Panc1 (cell line): ENCODE measurements around the gene NOS3. TPM values are rescaled to one million over a fixed set of nuclear protein-coding genes. Genes with fewer than 3 reads are reported as not detected.

Source experiments
- ATAC-seq: fragments of 200-7000 bp; cut with Tn5 transposase; 2 replicates; pipeline ENCODE4 v1.9.1; 2020; ENCODE audit warnings: mild to moderate bottlenecking, moderate library complexity
- BruUV-seq: library from RNA; stranded (reverse); fragments of 400-500 nt; replicated peaks from 2 replicates; lab custom pipeline; 2021; lab: Mats Ljungman, UMichigan
- CTCF ChIA-PET: fragments of 300-600 bp; sonication (Branson Sonifier 250); formaldehyde crosslinking; loops from one replicate; lab custom pipeline; 2022; ENCODE audit warnings: antibody characterized with exemption; lab: Charles Lee
- POLR2A ChIA-PET: fragments of 300-600 bp; sonication (Branson Sonifier 250); formaldehyde crosslinking; loops from one replicate; lab custom pipeline; 2022; ENCODE audit warnings: antibody characterized with exemption; lab: Charles Lee
- DNase-seq: peaks from one replicate; pipeline ENCODE4 v3.0.0-alpha.2; 2010; ENCODE audit warnings: low read depth, low spot score
- H3K27ac ChIP-seq: 2 replicates; pipeline ENCODE4 v1.5.1; 2011; ENCODE audit warnings: mild to moderate bottlenecking, low read length, inconsistent platforms
- H3K27me3 ChIP-seq: fragments of 200-500 bp; sonication (Bioruptor generic); 2 replicates; pipeline ENCODE4 v1.6.0; 2014; ENCODE audit warnings: low read length, inconsistent platforms; ENCODE audit not compliant: control insufficient read depth, insufficient read depth
- H3K36me3 ChIP-seq: fragments of 200-500 bp; sonication (Bioruptor generic); 2 replicates; pipeline ENCODE4 v1.5.1; 2014; ENCODE audit warnings: inconsistent platforms, mild to moderate bottlenecking, low read length, moderate library complexity; ENCODE audit not compliant: control insufficient read depth, insufficient read depth
- H3K4me1 ChIP-seq: 2 replicates; pipeline ENCODE4 v1.5.1; 2011; ENCODE audit warnings: inconsistent platforms, mild to moderate bottlenecking, low read length, moderate library complexity; ENCODE audit not compliant: control insufficient read depth, insufficient read depth
- H3K4me3 ChIP-seq, 2 experiments: 2 replicates each; pipeline ENCODE4 v1.5.1; 2011 to 2012; ENCODE audit warnings: low read depth in 2 of 2, low read length in 2 of 2, mild to moderate bottlenecking in 2 of 2, inconsistent platforms in 1 of 2, moderate library complexity in 1 of 2
- H3K9me3 ChIP-seq: fragments of 200-500 bp; sonication (Bioruptor generic); 2 replicates; pipeline ENCODE4 v1.5.1; 2014; ENCODE audit warnings: low read depth, mild to moderate bottlenecking, inconsistent platforms, low read length, moderate library complexity; ENCODE audit not compliant: control insufficient read depth, insufficient read depth
- POLR2AphosphoS5 ChIP-seq: IDR thresholded peaks from 2 replicates; pipeline ENCODE4 v1.6.1; 2012; ENCODE audit warnings: mild to moderate bottlenecking, low read depth, low read length, moderate library complexity
- SIN3A ChIP-seq: IDR thresholded peaks from 2 replicates; pipeline ENCODE4 v1.6.1; 2012; ENCODE audit warnings: low read depth, mild to moderate bottlenecking, low read length, moderate library complexity, borderline replicate concordance; ENCODE audit not compliant: insufficient read depth
- TCF7L2 ChIP-seq: IDR thresholded peaks from 2 replicates; pipeline ENCODE4 v1.6.1; 2011; ENCODE audit warnings: mild to moderate bottlenecking, low read depth, low read length, inconsistent platforms
- in situ Hi-C: cut with HindIII; loops from 2 replicates; pipeline ENCODE4 v1.10.0; 2016; ENCODE audit warnings: low sequenced_read_pairs, low pct_unique_long_range_greater_than_20kb
- intact Hi-C: fragments of 100-400 bp; cut with micrococcal nuclease; formaldehyde crosslinking; loops from one replicate; pipeline ENCODE4 v1.10.0; 2022; ENCODE audit not compliant: unreplicated experiment
- total RNA-seq: library from RNA; stranded (reverse); gene quantifications from one replicate; pipeline ENCODE4 v1.2.1, GENCODE V29; 2021; ENCODE audit not compliant: unreplicated experiment
- TF ChIP-seq, protein P1 (sequence below): fragments of 450-650 bp; IDR thresholded peaks from 2 replicates; pipeline ENCODE4 v1.5.1; 2017; ENCODE audit warnings: mild to moderate bottlenecking
- TF ChIP-seq, protein P2 (sequence below), 2 experiments: IDR thresholded peaks; 2 replicates each; pipeline ENCODE4 v1.6.1; 2011 to 2012; ENCODE audit warnings: low read depth in 2 of 2, control low read depth in 1 of 2, low read length in 1 of 2, mild to moderate bottlenecking in 1 of 2, moderate library complexity in 1 of 2; ENCODE audit not compliant: insufficient read depth in 1 of 2

The NOS3 gene
- total RNA-seq, 1 experiment from 2014 or later = 3.1 TPM

GRCh38 chr7:150957133-150958020, 33.4 kb upstream of the NOS3 start:
- Histone ChIP-seq H3K4me1 (no peaks in the 10 kb centered on the region), H3K27me3 (no peaks in the 10 kb centered on the region), H3K4me3 (no peak overlapping the region), H3K36me3 (no peaks in the 10 kb centered on the region), H3K9me3 (no peaks in the 10 kb centered on the region), H3K27ac (no peak overlapping the region)
- DNase-seq (no peak), ATAC-seq (no peak)
- intact Hi-C loops = no loop called here
- no peak for TF ChIP-seq TCF7L2
- TF ChIP-seq, protein P1, sequence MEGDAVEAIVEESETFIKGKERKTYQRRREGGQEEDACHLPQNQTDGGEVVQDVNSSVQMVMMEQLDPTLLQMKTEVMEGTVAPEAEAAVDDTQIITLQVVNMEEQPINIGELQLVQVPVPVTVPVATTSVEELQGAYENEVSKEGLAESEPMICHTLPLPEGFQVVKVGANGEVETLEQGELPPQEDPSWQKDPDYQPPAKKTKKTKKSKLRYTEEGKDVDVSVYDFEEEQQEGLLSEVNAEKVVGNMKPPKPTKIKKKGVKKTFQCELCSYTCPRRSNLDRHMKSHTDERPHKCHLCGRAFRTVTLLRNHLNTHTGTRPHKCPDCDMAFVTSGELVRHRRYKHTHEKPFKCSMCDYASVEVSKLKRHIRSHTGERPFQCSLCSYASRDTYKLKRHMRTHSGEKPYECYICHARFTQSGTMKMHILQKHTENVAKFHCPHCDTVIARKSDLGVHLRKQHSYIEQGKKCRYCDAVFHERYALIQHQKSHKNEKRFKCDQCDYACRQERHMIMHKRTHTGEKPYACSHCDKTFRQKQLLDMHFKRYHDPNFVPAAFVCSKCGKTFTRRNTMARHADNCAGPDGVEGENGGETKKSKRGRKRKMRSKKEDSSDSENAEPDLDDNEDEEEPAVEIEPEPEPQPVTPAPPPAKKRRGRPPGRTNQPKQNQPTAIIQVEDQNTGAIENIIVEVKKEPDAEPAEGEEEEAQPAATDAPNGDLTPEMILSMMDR = no peak
- TF ChIP-seq POLR2AphosphoS5 = no peak
- TF ChIP-seq, protein P2, sequence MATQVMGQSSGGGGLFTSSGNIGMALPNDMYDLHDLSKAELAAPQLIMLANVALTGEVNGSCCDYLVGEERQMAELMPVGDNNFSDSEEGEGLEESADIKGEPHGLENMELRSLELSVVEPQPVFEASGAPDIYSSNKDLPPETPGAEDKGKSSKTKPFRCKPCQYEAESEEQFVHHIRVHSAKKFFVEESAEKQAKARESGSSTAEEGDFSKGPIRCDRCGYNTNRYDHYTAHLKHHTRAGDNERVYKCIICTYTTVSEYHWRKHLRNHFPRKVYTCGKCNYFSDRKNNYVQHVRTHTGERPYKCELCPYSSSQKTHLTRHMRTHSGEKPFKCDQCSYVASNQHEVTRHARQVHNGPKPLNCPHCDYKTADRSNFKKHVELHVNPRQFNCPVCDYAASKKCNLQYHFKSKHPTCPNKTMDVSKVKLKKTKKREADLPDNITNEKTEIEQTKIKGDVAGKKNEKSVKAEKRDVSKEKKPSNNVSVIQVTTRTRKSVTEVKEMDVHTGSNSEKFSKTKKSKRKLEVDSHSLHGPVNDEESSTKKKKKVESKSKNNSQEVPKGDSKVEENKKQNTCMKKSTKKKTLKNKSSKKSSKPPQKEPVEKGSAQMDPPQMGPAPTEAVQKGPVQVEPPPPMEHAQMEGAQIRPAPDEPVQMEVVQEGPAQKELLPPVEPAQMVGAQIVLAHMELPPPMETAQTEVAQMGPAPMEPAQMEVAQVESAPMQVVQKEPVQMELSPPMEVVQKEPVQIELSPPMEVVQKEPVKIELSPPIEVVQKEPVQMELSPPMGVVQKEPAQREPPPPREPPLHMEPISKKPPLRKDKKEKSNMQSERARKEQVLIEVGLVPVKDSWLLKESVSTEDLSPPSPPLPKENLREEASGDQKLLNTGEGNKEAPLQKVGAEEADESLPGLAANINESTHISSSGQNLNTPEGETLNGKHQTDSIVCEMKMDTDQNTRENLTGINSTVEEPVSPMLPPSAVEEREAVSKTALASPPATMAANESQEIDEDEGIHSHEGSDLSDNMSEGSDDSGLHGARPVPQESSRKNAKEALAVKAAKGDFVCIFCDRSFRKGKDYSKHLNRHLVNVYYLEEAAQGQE (IDR thresholded peaks at IDR 0.05; ENCODE audit: insufficient read depth in 1 of 2, low read depth in 2 of 2, low read length in 1 of 2) = no peak
- TF ChIP-seq SIN3A = no peak
- in situ Hi-C loops = no loop called here
- ChIA-PET CTCF (no interaction called here), POLR2A (no interaction called here)
- no TSS peak for BruUV-seq

DNA sequence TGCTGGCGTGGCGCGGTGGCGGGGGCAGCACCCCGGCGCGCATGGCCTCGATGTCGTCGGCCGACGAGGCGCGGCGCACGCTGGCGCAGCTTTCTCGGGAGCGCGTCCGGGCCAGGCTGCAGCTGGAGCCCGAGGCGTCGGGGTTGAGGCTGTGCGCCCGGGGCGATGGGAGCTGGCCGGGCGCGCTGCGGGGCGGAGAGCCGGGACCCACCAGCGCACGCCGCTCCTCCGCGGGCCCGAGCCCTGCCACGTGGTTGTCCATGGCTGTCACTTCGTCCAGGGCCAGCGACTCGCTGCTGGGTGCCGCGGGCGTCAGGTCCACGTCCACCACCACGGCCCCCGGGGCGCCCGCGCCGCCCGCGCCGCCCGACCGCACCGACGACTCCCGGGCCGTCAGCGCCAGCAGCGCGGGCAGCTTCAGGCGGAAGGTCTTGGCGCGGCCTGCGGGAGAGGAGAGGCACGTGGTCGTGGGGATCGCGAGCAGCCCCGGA, 32.7 kb upstream of the NOS3 start:
- H3K9me3 ChIP-seq = no peaks in the 10 kb centered on the region
- intact Hi-C loops (no loop called here), in situ Hi-C loops (no loop called here)
- BruUV-seq = no TSS peak
- no peak overlapping the region for H3K4me3 ChIP-seq
- DNase-seq (no peak), ATAC-seq (no peak)
- POLR2A ChIA-PET = no interaction called here
- H3K4me1 ChIP-seq = peaks cover 3% of the 10 kb centered on the region; the same call in 1 of the 2 replicates
- no peaks in the 10 kb centered on the region for H3K27me3 ChIP-seq
- no peaks in the 10 kb centered on the region for H3K36me3 ChIP-seq
- CTCF ChIA-PET = no interaction called here
- TF ChIP-seq, protein P1 = no peak
- TF ChIP-seq SIN3A = no peak
- TF ChIP-seq, protein P2 (IDR thresholded peaks at IDR 0.05; ENCODE audit: insufficient read depth in 1 of 2, low read depth in 2 of 2, low read length in 1 of 2) = no peak
- TF ChIP-seq POLR2AphosphoS5 = no peak
- TF ChIP-seq TCF7L2 = no peak
- H3K27ac ChIP-seq = no peak overlapping the region
